GM10266 (cell line): Measurements from ENCODE around the gene NCOA6.

Source experiments
- DNase-seq: peaks from one replicate; pipeline ENCODE4 v3.0.0; 2012; ENCODE audit errors: extremely low spot score
- CTCF ChIP-seq: IDR thresholded peaks from 2 replicates; pipeline ENCODE4 v1.5.1; 2012; ENCODE audit warnings: mild to moderate bottlenecking, low read depth; ENCODE audit not compliant: control insufficient read depth, insufficient read depth; ENCODE audit errors: missing control alignments

NCOA6 gene

DNA sequence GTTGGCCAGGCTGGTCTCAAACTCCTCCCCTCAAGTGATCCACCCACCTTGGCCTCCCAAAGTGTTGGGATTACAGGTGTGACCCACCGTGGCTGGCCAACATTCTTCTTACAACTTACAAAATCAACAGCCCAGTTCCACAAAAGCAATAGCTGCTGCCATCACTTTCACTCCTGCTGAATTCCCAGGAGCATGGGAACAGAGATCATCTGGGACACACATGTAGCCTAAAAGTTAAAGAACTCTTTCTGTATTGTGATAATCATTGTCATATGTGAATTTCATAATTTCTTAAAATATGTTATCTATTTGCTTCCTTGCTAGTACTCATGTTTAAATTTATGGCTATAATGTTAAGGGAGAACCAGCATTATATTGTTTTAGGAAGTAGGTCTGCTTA is 51.7 kb downstream of the NCOA6 start:
- no peak for TF ChIP-seq CTCF
- no peak for DNase-seq

DNA sequence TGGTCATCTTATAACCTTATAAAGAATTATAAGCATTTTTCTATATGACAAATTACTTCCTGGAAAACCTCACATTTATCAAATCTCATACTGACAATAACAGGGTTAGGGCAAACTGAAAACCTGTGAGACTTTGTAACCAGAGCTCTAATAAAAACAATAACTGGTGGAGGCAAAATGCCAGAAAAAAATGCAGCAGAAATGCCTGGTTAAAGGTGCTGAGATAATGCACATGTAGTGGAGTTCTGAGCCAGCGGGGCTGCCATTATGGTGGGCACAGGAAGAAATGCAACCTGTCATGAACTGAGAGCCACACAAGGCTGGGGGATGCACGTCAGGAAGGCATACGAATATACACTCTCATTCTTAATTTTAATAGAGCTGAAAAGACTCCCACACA is 53.0 kb downstream of the NCOA6 start:
- DNase-seq, result no peak
- no peak for TF ChIP-seq CTCF

- DNase-seq, result no peak
- no peak for TF ChIP-seq CTCF
Measured at GRCh38 chr20:34771680-34772081, 53.8 kb downstream of the NCOA6 start.

GRCh38 chr20:34768096-34768495 is 57.4 kb downstream of the NCOA6 start:
- no peak for TF ChIP-seq CTCF
- DNase-seq, result no peak

GRCh38 chr20:34762031-34762555 is 63.4 kb downstream of the NCOA6 start:
- DNase-seq, result no peak
- no peak for TF ChIP-seq CTCF

- no peak for TF ChIP-seq CTCF
- DNase-seq, result peak; percentile 47
Measured at GRCh38 chr20:34755367-34755766, 70.1 kb downstream of the NCOA6 start.

DNA sequence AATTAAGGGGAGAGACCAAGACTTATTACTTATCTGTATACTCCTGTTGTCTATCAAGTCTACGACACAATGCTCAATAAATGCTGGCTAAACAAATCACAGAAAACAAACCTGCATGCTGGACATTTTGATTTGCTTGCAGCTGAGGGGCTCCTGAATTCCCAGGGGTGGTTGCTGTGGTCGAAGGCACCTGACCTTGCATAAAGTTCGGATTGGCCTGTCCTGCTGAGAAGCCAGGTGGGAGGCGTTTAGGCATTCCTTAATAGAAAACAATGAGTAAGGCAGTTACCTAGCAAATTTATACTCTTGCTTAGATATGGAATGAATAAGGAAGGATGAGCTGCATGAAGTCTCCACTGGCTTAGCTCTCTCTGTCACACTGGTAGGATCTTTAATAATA is 70.8 kb downstream of the NCOA6 start:
- no peak for DNase-seq
- TF ChIP-seq CTCF, result no peak
